ENCODE results near the gene UMAD1. TPM values are rescaled to one million over a fixed set of nuclear protein-coding genes. Genes with fewer than 3 reads are reported as not detected.

The UMAD1 gene
- total and polyA plus RNA-seq, 2 donors (not counting 3 experiments of a cell fraction or from before 2014, with no cell fraction given), result 5.6 to 6.6 TPM

DNA sequence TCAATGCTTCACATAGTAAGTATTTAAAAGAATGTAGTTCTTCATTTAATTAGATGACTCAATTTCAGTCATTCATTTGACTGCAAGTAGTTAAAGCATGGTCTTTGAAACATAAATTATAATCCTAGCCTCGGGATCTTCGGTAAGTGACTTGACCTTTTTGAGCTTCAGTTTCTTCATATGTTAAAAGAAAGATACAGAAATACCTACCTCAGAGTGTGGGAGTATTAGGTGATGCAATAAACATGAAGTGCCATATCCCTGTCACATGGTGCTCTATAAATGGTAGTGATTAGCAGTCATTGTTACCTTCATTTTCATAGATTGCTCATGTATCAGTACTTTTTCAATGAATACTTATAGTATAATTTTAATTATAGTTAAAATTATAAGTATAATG lies 31.2 kb upstream of the UMAD1 start:
- no peak overlapping the region for H3K27ac ChIP-seq (ENCODE audit: insufficient read depth, low read depth, low read length)
- H3K9ac ChIP-seq (replicated peaks; ENCODE audit: extremely low read depth, insufficient read depth, low read length), result no peak overlapping the region
- intact Hi-C loops (cut with micrococcal nuclease) (no loop called here), dilution Hi-C loops (cut with MboI; ENCODE audit: extremely low pct_ligation_motif_present, low sequenced_read_pairs) (no loop called here)
- FAIRE-seq (no peak), DNase-seq (ENCODE audit: low read depth, low spot score) (no peak)
- no peaks in the 10 kb centered on the region for H3K4me1 ChIP-seq (ENCODE audit: control insufficient read depth, extremely low read depth, insufficient read depth, low read length)
- H3K9me1 ChIP-seq (replicated peaks; ENCODE audit: control insufficient read depth, extremely low read depth, insufficient read depth, low read length), result no peaks in the 10 kb centered on the region
- H3K27me3 ChIP-seq (ENCODE audit: control insufficient read depth in 2 of 2, insufficient read depth in 2 of 2, low read length in 2 of 2), result no peaks in the 10 kb centered on the region
- no peak for TF ChIP-seq GATA2 (IDR thresholded peaks at IDR 0.05; ENCODE audit: insufficient read depth, insufficient read length, low read depth, low read length)
- TF ChIP-seq CTCF (IDR thresholded peaks at IDR 0.05; ENCODE audit: extremely low read depth in 1 of 2, insufficient read depth in 1 of 2, low read depth in 1 of 2, low read length in 2 of 2), result no peak
- TF ChIP-seq, protein P1, sequence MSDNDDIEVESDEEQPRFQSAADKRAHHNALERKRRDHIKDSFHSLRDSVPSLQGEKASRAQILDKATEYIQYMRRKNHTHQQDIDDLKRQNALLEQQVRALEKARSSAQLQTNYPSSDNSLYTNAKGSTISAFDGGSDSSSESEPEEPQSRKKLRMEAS (IDR thresholded peaks at IDR 0.05; ENCODE audit: insufficient read depth, insufficient read length), result no peak
- no peak for TF ChIP-seq POLR2AphosphoS5 (IDR thresholded peaks at IDR 0.05; ENCODE audit: insufficient read depth, low read depth, low read length)
- no peak for TF ChIP-seq JUN (IDR thresholded peaks at IDR 0.05; ENCODE audit: borderline replicate concordance, insufficient read depth, insufficient read length, low read depth)
- no peak for TF ChIP-seq POLR2A (IDR thresholded peaks at IDR 0.05; ENCODE audit: low read depth, low read length)
- TF ChIP-seq MYC (IDR thresholded peaks at IDR 0.05; ENCODE audit: low read depth, low read length), result no peak
- TF ChIP-seq EZH2 (IDR thresholded peaks at IDR 0.05; ENCODE audit: borderline replicate concordance, low read depth, low read length, severe bottlenecking), result no peak
- TF ChIP-seq FOS (IDR thresholded peaks at IDR 0.05; ENCODE audit: borderline replicate concordance, insufficient read depth, low read length), result no peak
- no peaks in the 10 kb centered on the region for H3K9me3 ChIP-seq (replicated peaks; ENCODE audit: control insufficient read depth, insufficient read depth, low read length)
- H3K36me3 ChIP-seq (ENCODE audit: control insufficient read depth in 2 of 2, extremely low read depth in 1 of 2, insufficient read depth in 2 of 2, low read length in 2 of 2), result no peaks in the 10 kb centered on the region
- no peaks in the 10 kb centered on the region for H3K79me2 ChIP-seq (ENCODE audit: control insufficient read depth, insufficient read depth, low read length)
- no peak overlapping the region for H3K4me2 ChIP-seq (ENCODE audit: insufficient read depth, low read length)
- no peak overlapping the region for H2AFZ ChIP-seq (ENCODE audit: low read depth, low read length)
- ChIA-PET CTCF (no interaction called here), POLR2A (no interaction called here)
- no TSS peak for BruUV-seq (replicated peaks)
- no peaks in the 10 kb centered on the region for H4K20me1 ChIP-seq (replicated peaks; ENCODE audit: control insufficient read depth, extremely low read depth, insufficient read depth, low read length)
- H3K4me3 ChIP-seq (replicated peaks in 1 of 3; ENCODE audit: insufficient read depth in 1 of 3, low read depth in 1 of 3, low read length in 3 of 3), result no peak overlapping the region
